GM21786 (cell line): ENCODE measurements around the gene SLC49A3.
"Not testable (repeated sequence)": the region's sequence is repeated elsewhere in the genome, so short reads cannot be mapped to it uniquely, and the experiment has no call there.

Experiments used
- ATAC-seq: cut with Tn5 transposase; IDR thresholded peaks from one replicate; pipeline ENCODE4 v1.9.1; 2021; ENCODE audit not compliant: unreplicated experiment

Gene SLC49A3

GRCh38 chr4:703336-704197, 14.6 kb upstream of the SLC49A3 start:
- no peak for ATAC-seq

- no peak for ATAC-seq
Measured at GRCh38 chr4:702618-703048, 13.7 kb upstream of the SLC49A3 start.

- no peak for ATAC-seq
Measured at GRCh38 chr4:700587-701264, 11.8 kb upstream of the SLC49A3 start.

GRCh38 chr4:699816-700580, 11.0 kb upstream of the SLC49A3 start:
- ATAC-seq: no peak

- not testable (repeated sequence) for ATAC-seq
Measured at GRCh38 chr4:694341-694940, 5.5 kb upstream of the SLC49A3 start.

- ATAC-seq: no peak
Measured at GRCh38 chr4:692771-693554, 4.0 kb upstream of the SLC49A3 start.

- ATAC-seq: no peak
Measured at GRCh38 chr4:689723-690122, 772 bp upstream of the SLC49A3 start.

- no peak for ATAC-seq
Measured at GRCh38 chr4:687971-688853, 739 bp downstream of the SLC49A3 start.

GRCh38 chr4:687048-687970, 1.6 kb downstream of the SLC49A3 start:
- ATAC-seq: no peak

GRCh38 chr4:686413-687040, 2.4 kb downstream of the SLC49A3 start:
- no peak for ATAC-seq

- no peak for ATAC-seq
Measured at GRCh38 chr4:685679-686412, 3.1 kb downstream of the SLC49A3 start.

GRCh38 chr4:684623-685327, 4.2 kb downstream of the SLC49A3 start:
- ATAC-seq: no peak

GRCh38 chr4:683982-684622, 4.8 kb downstream of the SLC49A3 start:
- ATAC-seq: peak; percentile 34

- no peak for ATAC-seq
Measured at GRCh38 chr4:683247-683897, 5.6 kb downstream of the SLC49A3 start.

GRCh38 chr4:682490-683172, 6.3 kb downstream of the SLC49A3 start:
- ATAC-seq: no peak
